SK-MEL-5 (cell line): ENCODE data around the gene ALDH1L1. TPM values are rescaled to one million over a fixed set of nuclear protein-coding genes. Genes with fewer than 3 reads are reported as not detected.
A peak's percentile ranks its signal among the peaks of the same experiment; 100 is the strongest.

Source experiments
- DNase-seq: peaks from one replicate; pipeline ENCODE4 v3.0.0-alpha.2; 2016; ENCODE audit warnings: low read depth, low spot score
- in situ Hi-C: cut with HindIII; loops from 2 replicates; pipeline ENCODE4 v1.10.0; 2016; ENCODE audit warnings: low sequenced_read_pairs, high pct_unique_total_duplicates, low pct_unique_long_range_greater_than_20kb
- total RNA-seq: library from RNA; depleted of rRNA; stranded (reverse); fragments of >200 nt; shearing (Covaris generic); gene quantifications from 2 replicates; pipeline ENCODE4 v1.2.3, GENCODE V29; 2014

The ALDH1L1 gene
- total RNA-seq, 1 experiment from 2014 or later, result 1.1 TPM

- in situ Hi-C loops, result no loop called here
- DNase-seq, result no peak
Observed at GRCh38 chr3:126158912-126159454, 21.4 kb downstream of the ALDH1L1 start.

- in situ Hi-C loops, result no loop called here
- DNase-seq, result no peak
Observed at GRCh38 chr3:126158016-126158911, 22.1 kb downstream of the ALDH1L1 start.

- in situ Hi-C loops, result no loop called here
- DNase-seq, result no peak
Observed at GRCh38 chr3:126157083-126157768, 23.2 kb downstream of the ALDH1L1 start.

GRCh38 chr3:126156468-126156867, 23.9 kb downstream of the ALDH1L1 start:
- in situ Hi-C loops, result no loop called here
- DNase-seq, result peak; percentile 22

- DNase-seq, result no peak
- in situ Hi-C loops, result no loop called here
Observed at GRCh38 chr3:126155819-126156218, 24.6 kb downstream of the ALDH1L1 start.

GRCh38 chr3:126155280-126155640, 25.1 kb downstream of the ALDH1L1 start:
- DNase-seq, result no peak
- in situ Hi-C loops, result no loop called here

- no peak for DNase-seq
- in situ Hi-C loops, result no loop called here
Observed at GRCh38 chr3:126154391-126155279, 25.8 kb downstream of the ALDH1L1 start.

- DNase-seq, result no peak
- in situ Hi-C loops, result no loop called here
Observed at GRCh38 chr3:126153695-126154360, 26.6 kb downstream of the ALDH1L1 start.

GRCh38 chr3:126152901-126153694, 27.3 kb downstream of the ALDH1L1 start:
- in situ Hi-C loops, result no loop called here
- DNase-seq, result no peak

- in situ Hi-C loops, result no loop called here
- no peak for DNase-seq
Observed at GRCh38 chr3:126152458-126152857, 27.9 kb downstream of the ALDH1L1 start.

GRCh38 chr3:126151562-126152302, 28.7 kb downstream of the ALDH1L1 start:
- in situ Hi-C loops, result no loop called here
- no peak for DNase-seq

GRCh38 chr3:126149960-126150515, 30.3 kb downstream of the ALDH1L1 start:
- in situ Hi-C loops, result no loop called here
- no peak for DNase-seq

GRCh38 chr3:126149256-126149902, 31.0 kb downstream of the ALDH1L1 start:
- in situ Hi-C loops, result no loop called here
- no peak for DNase-seq

GRCh38 chr3:126147932-126148683, 32.3 kb downstream of the ALDH1L1 start:
- in situ Hi-C loops, result no loop called here
- DNase-seq, result no peak
